Measurements from ENCODE around the gene PILRA.
"Not testable (repeated sequence)": the region's sequence is repeated elsewhere in the genome, so short reads cannot be mapped to it uniquely, and the experiment has no call there.

PILRA gene

GRCh38 chr7:100378114-100378755 lies 4.9 kb downstream of the PILRA start:
- DNase-seq (ENCODE audit: low spot score in 2 of 2) = no peak
- no peak for ATAC-seq (ENCODE audit: low read depth)
- Mint-ChIP-seq H3K9me3 (no peaks in the 10 kb centered on the region), H3K36me3 (no peaks in the 10 kb centered on the region), H3K4me3 (no peak overlapping the region), H3K4me1 (peaks cover 20% of the 10 kb centered on the region), H3K27me3 (no peaks in the 10 kb centered on the region), H3K27ac (no peak overlapping the region)

- Mint-ChIP-seq H3K9me3 (no peaks in the 10 kb centered on the region), H3K36me3 (no peaks in the 10 kb centered on the region), H3K27ac (no peak overlapping the region), H3K27me3 (no peaks in the 10 kb centered on the region), H3K4me3 (no peak overlapping the region), H3K4me1 (peaks cover 11% of the 10 kb centered on the region)
- ATAC-seq (ENCODE audit: low read depth) (no peak), DNase-seq (ENCODE audit: low spot score in 2 of 2) (no peak)
Measured at GRCh38 chr7:100380196-100380595, 6.9 kb downstream of the PILRA start.

DNA sequence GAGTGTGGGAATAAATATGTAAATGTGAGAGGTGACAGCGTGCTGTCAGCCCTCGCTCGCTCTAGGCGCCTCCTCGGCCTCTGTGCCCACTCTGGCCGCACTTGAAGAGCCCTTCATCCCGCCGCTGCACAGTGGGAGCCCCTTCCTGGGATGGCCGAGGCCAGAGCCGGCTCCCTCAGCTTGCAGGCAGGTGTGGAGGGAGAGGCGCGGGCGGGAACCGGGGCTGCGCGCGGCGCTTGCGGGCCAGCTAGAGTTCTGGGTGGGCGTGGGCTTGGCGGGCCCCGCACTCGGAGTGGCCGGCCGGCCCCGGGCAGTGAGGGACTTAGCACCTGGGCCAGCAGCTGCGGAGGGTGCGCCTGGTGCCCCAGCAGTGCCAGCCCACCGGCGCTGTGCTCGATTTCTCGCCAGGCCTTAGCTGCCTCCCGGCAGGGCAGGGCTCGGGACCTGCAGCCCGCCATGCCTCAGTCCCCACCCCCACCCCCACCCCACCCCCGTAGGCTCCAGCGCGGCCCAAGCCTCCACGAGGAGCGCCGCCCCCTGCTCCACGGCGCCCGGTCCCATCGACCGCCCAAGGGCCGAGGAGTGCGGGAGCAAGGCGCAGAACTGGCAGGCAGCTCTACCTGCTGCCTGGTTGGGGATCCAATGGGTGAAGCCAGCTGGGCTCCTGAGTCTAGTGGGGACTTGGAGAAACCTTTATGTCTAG lies 8.4 kb downstream of the PILRA start:
- peaks cover 11% of the 10 kb centered on the region for H3K4me1 Mint-ChIP-seq
- H3K4me3 Mint-ChIP-seq; H3K36me3 Mint-ChIP-seq; H3K9me3 Mint-ChIP-seq; DNase-seq (ENCODE audit: low spot score in 2 of 2); H3K27me3 Mint-ChIP-seq; H3K27ac Mint-ChIP-seq; ATAC-seq (ENCODE audit: low read depth): not testable (repeated sequence)

DNA sequence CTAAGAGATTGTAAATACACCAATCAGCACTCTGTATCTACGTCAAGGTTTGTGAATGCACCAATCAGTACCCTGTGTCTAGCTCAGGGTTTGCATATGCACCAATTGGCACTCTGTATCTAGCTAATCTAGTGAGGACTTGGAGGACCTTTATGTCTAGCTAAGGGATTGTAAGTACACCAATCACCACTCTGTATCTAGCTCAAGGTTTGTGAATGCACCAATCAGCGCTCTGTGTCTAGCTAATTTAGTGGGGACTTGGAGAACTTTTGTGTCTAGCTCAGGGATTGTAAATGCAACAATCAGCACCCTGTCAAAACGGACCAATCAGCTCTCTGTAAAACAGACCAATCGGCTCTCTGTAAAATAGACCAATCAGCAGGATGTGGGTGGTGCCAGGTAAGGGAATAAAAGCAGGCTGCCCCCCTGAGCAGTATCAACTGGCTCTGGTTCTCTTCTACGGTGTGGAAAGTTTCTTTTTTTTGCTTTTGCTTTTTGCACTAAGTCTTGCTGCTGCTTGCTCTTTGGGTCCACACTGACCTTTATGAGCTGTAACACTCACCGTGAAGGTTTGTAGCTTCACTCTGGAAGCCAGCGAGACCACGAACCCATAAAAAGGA lies 9.1 kb downstream of the PILRA start:
- H3K36me3 Mint-ChIP-seq; H3K27me3 Mint-ChIP-seq; H3K4me3 Mint-ChIP-seq; H3K27ac Mint-ChIP-seq; H3K9me3 Mint-ChIP-seq; ATAC-seq (ENCODE audit: low read depth); DNase-seq (ENCODE audit: low spot score in 2 of 2): not testable (repeated sequence)
- H3K4me1 Mint-ChIP-seq = peaks cover 11% of the 10 kb centered on the region

- Mint-ChIP-seq H3K4me1 (peaks cover 11% of the 10 kb centered on the region), H3K27me3 (peaks cover 2% of the 10 kb centered on the region), H3K4me3 (no peak overlapping the region), H3K36me3 (no peaks in the 10 kb centered on the region), H3K9me3 (no peaks in the 10 kb centered on the region), H3K27ac (no peak overlapping the region)
- no peak for ATAC-seq (ENCODE audit: low read depth)
- DNase-seq (ENCODE audit: low spot score in 2 of 2) = no peak
Measured at GRCh38 chr7:100384628-100385294, 11.5 kb downstream of the PILRA start.

- H3K27ac Mint-ChIP-seq = no peak overlapping the region
- ATAC-seq (ENCODE audit: low read depth) (no peak), DNase-seq (ENCODE audit: low spot score in 2 of 2) (no peak)
- no peaks in the 10 kb centered on the region for H3K36me3 Mint-ChIP-seq
- no peak overlapping the region for H3K4me3 Mint-ChIP-seq
- peaks cover 10% of the 10 kb centered on the region for H3K4me1 Mint-ChIP-seq
- no peaks in the 10 kb centered on the region for H3K9me3 Mint-ChIP-seq
- H3K27me3 Mint-ChIP-seq = peaks cover 5% of the 10 kb centered on the region
Measured at GRCh38 chr7:100386940-100387339, 13.7 kb downstream of the PILRA start.

DNA sequence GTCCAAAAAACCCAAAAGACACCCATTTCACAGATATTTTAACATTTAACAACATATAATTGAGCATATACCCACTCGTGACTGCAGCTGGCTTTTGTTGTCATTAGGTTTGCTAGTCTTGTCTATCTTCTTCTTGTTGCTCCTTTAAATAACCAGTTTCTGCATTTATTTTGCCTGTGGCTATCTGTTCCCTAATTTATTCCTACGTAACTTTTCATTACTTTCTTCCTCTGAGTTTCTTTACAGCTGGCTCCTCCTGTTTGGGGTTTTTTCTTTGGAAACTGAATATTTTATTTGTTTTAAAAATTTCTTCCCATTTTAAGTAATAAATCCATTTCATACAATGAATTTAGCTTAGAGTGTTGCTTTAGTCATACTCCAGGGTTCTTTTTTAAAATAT lies 14.4 kb downstream of the PILRA start:
- H3K36me3 Mint-ChIP-seq = no peaks in the 10 kb centered on the region

GRCh38 chr7:100389437-100390088 lies 16.3 kb downstream of the PILRA start:
- peaks cover 22% of the 10 kb centered on the region for H3K4me1 Mint-ChIP-seq
- DNase-seq (ENCODE audit: low spot score in 2 of 2) (no peak), ATAC-seq (ENCODE audit: low read depth) (no peak)
- no peaks in the 10 kb centered on the region for H3K9me3 Mint-ChIP-seq
- H3K36me3 Mint-ChIP-seq = no peaks in the 10 kb centered on the region
- peaks cover 5% of the 10 kb centered on the region for H3K27me3 Mint-ChIP-seq
- H3K4me3 Mint-ChIP-seq = no peak overlapping the region
- no peak overlapping the region for H3K27ac Mint-ChIP-seq

More for the DNA sequence above, 14.4 kb downstream of the PILRA start:
- Mint-ChIP-seq H3K4me1 (peaks cover 16% of the 10 kb centered on the region), H3K4me3 (no peak overlapping the region), H3K27ac (no peak overlapping the region), H3K9me3 (no peaks in the 10 kb centered on the region), H3K27me3 (peaks cover 5% of the 10 kb centered on the region)
- ATAC-seq (ENCODE audit: low read depth) (no peak), DNase-seq (ENCODE audit: low spot score in 2 of 2) (no peak)

DNA sequence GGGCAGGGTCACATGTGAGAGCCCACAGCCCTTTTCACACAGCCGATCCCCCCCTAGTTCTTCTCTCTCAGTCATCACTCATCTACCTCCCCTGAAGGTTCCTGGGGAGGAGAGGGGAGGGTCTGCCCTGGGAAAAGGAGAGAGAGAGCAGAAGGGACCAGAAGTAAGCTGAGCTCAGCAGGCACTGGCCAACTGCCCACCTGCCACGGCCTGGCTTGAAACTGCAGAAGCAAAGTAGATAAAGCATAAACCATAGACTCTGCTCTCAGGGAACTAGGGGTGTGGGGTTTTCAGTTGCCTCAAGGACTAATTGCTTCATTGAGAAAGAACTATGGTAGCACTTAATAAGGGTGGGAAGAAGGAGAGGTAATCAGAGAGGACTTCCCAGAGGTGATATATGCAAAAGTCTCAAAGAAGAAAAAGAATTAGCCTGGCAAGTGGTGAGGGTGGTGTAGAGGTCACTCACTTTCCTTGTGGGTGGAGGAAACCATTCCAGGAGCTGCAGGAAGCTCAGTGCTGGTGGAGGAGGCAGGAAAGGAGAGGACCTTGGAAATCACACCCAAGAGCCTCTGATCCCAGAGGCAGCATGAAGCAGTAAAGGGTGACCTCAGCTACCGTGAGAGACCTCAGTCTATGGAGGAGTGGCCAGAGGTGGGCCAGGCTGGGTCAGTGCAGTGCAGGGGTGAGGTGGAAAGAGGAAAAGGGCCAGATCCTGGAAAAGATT lies 17.2 kb downstream of the PILRA start:
- Mint-ChIP-seq H3K27me3 (peaks cover 5% of the 10 kb centered on the region), H3K9me3 (peaks cover under 1% of the 10 kb centered on the region), H3K4me1 (peaks cover 18% of the 10 kb centered on the region), H3K36me3 (no peaks in the 10 kb centered on the region), H3K27ac (no peak overlapping the region), H3K4me3 (no peak overlapping the region)
- ATAC-seq (ENCODE audit: low read depth) (no peak), DNase-seq (ENCODE audit: low spot score in 2 of 2) (no peak)

GRCh38 chr7:100393233-100393905 lies 20.1 kb downstream of the PILRA start:
- peaks cover 2% of the 10 kb centered on the region for H3K9me3 Mint-ChIP-seq
- peak overlapping the region; percentile 73 for H3K27ac Mint-ChIP-seq
- H3K36me3 Mint-ChIP-seq = no peaks in the 10 kb centered on the region
- ATAC-seq (ENCODE audit: low read depth) (no peak), DNase-seq (ENCODE audit: low spot score in 2 of 2) (no peak)
- H3K4me1 Mint-ChIP-seq = peaks cover 37% of the 10 kb centered on the region
- H3K27me3 Mint-ChIP-seq = peaks cover 5% of the 10 kb centered on the region
- no peak overlapping the region for H3K4me3 Mint-ChIP-seq

DNA sequence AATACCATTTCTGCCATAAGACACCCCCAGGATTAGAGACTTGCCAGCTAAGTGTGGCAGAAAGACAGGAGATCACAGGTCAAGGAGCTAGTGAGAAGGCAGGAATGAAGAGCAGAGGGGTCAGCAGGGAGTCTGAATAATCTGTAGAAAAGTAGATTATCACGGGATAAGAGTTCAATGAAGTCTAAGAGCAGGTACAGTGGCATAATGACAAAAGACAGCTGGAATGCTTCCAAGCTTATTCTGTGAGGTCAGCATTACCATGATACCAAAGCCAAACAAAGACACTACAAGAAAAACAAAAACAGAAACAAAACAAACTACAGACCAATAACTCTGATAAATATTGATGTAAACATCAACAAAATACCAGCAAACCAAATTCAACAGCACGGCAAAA lies 20.8 kb downstream of the PILRA start:
- H3K27ac Mint-ChIP-seq = peak overlapping the region; percentile 73
- H3K4me3 Mint-ChIP-seq = no peak overlapping the region
- no peak for ATAC-seq (ENCODE audit: low read depth)
- peaks cover 40% of the 10 kb centered on the region for H3K4me1 Mint-ChIP-seq
- no peak for DNase-seq (ENCODE audit: low spot score in 2 of 2)
- H3K9me3 Mint-ChIP-seq = peaks cover 2% of the 10 kb centered on the region
- H3K27me3 Mint-ChIP-seq = peaks cover 5% of the 10 kb centered on the region
- no peaks in the 10 kb centered on the region for H3K36me3 Mint-ChIP-seq

GRCh38 chr7:100396421-100396982 lies 23.2 kb downstream of the PILRA start:
- Mint-ChIP-seq H3K27me3 (no peaks in the 10 kb centered on the region), H3K4me1 (peaks cover 41% of the 10 kb centered on the region), H3K27ac (peak overlapping the region; percentile 96), H3K4me3 (peak overlapping the region; percentile 77), H3K36me3 (no peaks in the 10 kb centered on the region), H3K9me3 (peaks cover 2% of the 10 kb centered on the region)
- peak in 1 of 2 donors; percentile 68 for DNase-seq (ENCODE audit: low spot score in 2 of 2)
- ATAC-seq (ENCODE audit: low read depth) = peak; percentile 94
